Right ventricle myocardium inferior (tissue), 1 donor: Measurements from ENCODE around the gene AARS1. TPM values are rescaled to one million over a fixed set of nuclear protein-coding genes. Genes with fewer than 3 reads are reported as not detected.
"Not testable (repeated sequence)": the region's sequence is repeated elsewhere in the genome, so short reads cannot be mapped to it uniquely, and the experiment has no call there.

Experiments
- ATAC-seq: fragments of 200-7000 bp; cut with Tn5 transposase; one replicate; pipeline ENCODE4 v1.9.1; 2020; ENCODE audit warnings: mild to moderate bottlenecking, moderate library complexity
- DNase-seq: peaks from one replicate; pipeline ENCODE4 v3.0.0; 2021; ENCODE audit errors: missing footprints
- intact Hi-C: fragments of 100-400 bp; cut with DNase I; formaldehyde crosslinking; loops from one replicate; pipeline ENCODE4 v1.11.0; 2022
- total RNA-seq: library from RNA; stranded (reverse); fragmentation: NEBNext Ultra II Directional; extraction: Animal tissue kit (Norgen Biotek cat#: 25700); gene quantifications from one replicate; pipeline ENCODE4 v1.2.1, GENCODE V29; 2021
- donor health status: DM: no; HTN: yes; CAD: no; lungs with severe emphysema.

Gene AARS1
- total RNA-seq, 1 donor from 2014 or later = 61.7 TPM

DNA sequence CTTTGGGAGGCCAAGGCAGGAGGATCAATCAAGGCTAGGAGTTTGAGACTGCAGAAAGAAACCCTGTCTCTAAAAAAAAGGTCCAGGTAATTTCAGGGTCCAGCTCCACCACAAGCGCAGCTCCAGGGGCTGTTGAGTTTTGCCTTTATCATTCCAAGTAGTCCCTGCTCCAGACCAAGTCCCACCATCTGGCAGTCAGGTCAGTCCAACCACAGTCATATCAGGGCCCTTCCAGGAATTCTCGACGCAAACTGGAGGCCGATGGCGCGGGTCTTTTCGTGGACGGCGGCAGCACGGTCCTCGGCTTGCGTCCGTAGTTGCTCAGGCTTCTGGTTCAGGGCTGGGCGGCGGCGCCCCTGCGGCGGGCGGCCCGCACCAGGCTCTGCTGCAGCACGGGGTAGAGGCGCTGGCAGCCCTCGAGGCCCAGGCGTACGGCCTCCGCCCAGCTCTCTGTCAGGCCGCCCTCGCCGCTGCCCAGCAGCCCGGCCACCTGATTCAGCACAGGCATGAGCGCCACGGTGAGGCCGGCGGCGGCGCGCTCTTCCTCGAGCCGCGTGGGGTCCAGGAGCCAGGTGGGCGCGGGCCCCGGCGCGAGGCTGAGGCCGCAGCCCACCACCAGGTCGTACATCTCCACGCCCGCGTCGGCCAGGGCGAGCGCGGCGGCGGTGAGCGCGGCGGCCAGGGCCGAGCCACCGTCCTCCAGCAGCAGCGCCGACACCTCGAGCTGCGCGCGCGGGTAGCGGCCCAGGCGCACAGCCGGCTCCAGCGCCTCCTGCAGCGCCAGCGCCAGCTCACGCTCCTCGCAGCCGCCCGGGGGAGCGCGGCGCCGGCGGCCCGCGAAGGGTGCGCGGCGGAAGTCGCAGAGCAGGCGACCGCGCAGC, 38.3 kb downstream of the AARS1 start:
- intact Hi-C loops = no loop called here
- ATAC-seq (peak; percentile 29), DNase-seq (no peak)

DNA sequence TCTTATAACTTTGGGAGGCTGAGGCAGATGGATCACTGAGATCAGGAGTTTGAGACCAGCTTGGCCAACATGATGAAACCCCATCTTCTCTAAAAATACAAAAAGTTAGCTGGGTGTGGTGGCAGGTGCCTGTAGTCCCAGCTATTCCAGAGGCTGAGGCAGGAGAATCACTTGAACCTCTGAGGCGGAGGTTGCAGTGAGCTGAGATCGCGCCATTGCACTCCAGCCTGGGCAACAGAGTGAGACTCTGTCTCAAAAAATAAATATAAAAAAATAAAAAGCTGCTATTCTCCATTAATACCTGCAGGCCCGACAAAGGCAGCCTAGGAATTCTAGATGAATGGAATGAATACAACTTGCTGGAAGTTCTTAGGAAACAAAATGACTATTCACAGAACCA, 39.6 kb downstream of the AARS1 start:
- intact Hi-C loops, ATAC-seq, DNase-seq: not testable (repeated sequence)

DNA sequence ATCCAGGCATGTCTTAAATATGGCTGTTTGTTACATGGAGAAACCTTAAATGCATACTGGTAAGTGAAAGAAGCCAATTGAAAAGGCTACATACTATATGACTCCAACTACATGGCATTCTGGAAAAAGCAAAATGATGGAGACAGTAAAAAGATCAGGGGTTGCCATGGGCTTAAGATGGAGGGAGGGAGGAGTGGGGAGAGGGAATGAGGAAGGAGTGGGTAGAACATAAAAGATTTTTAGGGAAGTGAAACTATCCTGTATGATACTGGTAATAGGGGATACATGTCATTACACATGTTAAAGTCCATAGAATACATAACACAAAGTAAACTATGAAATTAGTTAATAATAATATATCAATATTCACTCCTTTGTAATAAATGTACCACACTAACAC, 50.5 kb downstream of the AARS1 start:
- intact Hi-C loops, ATAC-seq: not testable (repeated sequence)

DNA sequence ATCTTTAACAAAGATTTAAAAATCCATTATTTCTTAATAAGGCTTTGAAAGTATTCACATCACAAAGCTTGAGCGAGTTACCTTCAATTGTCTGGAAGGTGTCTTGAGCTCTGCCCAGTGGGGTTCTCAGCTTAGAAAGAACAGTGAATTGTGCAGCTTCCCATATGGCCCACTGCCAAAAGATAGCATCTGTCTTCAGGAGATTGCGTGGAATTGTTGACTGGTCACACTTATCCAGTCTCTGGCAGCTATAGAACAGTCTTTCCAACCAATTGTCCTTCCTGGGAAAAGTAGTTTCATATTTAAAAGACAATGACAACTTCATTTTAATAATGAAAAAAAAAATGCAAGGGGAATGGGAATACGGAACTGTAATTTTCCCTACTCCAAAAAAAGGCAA, 57.5 kb downstream of the AARS1 start:
- DNase-seq, ATAC-seq, intact Hi-C loops: not testable (repeated sequence)

More for the DNA sequence above, 50.5 kb downstream of the AARS1 start:
- not testable (repeated sequence) for DNase-seq

DNA sequence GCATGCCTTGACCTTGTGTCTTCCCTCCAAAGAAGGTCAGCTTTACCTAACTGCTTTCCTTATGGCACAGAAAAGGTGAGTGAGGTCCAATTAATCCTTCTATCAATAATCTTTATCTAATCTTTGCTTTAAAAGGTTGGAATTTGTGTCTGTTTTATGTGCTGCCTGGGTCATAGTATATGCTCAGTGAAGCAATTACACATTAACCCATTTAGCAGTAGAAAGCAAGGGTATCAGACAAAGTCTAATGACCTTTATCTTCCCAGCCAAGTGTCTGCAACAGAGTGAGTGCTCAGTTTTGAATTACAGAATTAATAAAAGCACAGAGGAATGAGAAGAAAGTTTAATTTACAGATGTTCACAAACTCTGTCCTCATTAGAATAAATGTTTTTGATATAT, 63.3 kb downstream of the AARS1 start:
- ATAC-seq = not testable (repeated sequence)

GRCh38 chr16:70225430-70225829, 63.9 kb downstream of the AARS1 start:
- DNase-seq, intact Hi-C loops: not testable (repeated sequence)

More for the DNA sequence above, 63.3 kb downstream of the AARS1 start:
- DNase-seq, intact Hi-C loops: not testable (repeated sequence)

DNA sequence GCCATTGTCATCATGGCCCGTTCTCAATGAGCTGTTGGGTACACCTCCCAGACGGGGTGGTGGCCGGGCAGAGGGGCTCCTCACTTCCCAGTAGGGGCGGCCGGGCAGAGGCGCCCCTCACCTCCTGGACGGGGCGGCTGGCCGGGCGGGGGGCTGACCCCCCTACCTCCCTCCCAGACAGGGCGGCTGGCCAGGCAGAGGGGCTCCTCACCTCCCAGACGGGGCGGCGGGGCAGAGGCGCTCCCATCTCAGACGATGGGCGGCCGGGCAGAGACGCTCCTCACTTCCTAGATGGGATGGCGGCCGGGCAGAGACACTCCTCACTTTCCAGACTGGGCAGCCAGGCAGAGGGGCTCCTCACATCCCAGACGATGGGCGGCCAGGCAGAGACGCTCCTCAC, 64.7 kb downstream of the AARS1 start:
- ATAC-seq, DNase-seq, intact Hi-C loops: not testable (repeated sequence)

More at GRCh38 chr16:70225430-70225829, 63.9 kb downstream of the AARS1 start:
- ATAC-seq = not testable (repeated sequence)

- ATAC-seq, DNase-seq, intact Hi-C loops: not testable (repeated sequence)
Measured at GRCh38 chr16:70223971-70224513, 65.3 kb downstream of the AARS1 start.

DNA sequence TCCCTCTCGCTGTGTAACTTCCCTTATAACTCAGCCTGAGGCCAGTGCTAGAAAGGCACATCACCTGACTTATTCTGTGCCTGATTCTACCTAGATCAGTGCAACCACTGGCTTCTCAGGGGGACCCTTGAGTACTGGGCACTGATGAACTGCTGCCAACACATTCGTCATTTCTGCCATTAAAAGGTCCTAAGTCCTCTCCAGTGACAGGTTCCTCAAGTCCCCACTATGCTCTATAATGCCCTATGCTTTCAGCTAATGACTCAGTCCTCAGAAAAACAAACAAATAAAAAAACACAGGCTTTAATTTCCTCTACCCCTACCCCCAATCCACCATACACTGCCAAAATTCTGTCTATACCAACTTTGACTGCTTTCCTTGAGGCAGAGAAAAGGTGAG, 66.1 kb downstream of the AARS1 start:
- DNase-seq, intact Hi-C loops, ATAC-seq: not testable (repeated sequence)

DNA sequence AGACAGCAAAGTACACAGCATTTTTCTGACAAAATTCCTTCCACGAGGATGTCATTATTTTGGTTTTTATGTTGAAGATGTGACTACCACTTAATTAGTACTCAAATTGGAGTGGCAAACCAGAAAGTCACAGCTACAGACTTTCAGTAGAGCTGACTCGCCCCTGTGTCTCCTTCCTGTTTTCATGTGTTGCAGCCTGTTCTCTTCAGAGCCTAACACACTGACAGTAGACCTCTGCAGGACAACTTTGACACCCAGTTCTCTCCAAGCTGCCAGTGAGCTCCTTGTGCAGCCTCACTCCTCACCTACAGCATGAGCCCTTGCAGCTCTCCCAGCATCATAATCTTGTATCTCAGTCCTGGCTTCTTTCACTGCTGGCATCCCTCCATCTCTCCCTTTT, 66.7 kb downstream of the AARS1 start:
- DNase-seq, ATAC-seq, intact Hi-C loops: not testable (repeated sequence)

DNA sequence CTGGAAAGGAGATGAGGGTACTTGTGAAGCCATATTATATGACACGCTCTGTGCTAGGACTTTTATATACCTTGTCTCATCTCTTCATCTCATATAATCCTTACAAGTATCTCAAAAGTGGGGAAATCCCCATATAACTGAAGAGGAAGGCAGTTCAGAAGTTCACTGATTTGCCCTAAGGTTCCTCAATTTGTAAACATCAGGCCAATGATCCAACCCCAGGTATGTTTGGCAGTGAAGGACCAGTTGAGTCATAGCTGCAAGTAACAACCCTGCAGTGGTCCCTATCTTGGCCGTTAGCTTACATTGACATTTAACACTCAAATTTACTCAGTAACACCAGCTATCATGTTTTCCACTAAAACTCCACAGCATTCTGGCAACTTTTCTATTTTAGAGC, 70.7 kb downstream of the AARS1 start:
- ATAC-seq, intact Hi-C loops: not testable (repeated sequence)

GRCh38 chr16:70206382-70206781, 82.9 kb downstream of the AARS1 start:
- ATAC-seq, intact Hi-C loops, DNase-seq: not testable (repeated sequence)

More for the DNA sequence above, 70.7 kb downstream of the AARS1 start:
- not testable (repeated sequence) for DNase-seq

DNA sequence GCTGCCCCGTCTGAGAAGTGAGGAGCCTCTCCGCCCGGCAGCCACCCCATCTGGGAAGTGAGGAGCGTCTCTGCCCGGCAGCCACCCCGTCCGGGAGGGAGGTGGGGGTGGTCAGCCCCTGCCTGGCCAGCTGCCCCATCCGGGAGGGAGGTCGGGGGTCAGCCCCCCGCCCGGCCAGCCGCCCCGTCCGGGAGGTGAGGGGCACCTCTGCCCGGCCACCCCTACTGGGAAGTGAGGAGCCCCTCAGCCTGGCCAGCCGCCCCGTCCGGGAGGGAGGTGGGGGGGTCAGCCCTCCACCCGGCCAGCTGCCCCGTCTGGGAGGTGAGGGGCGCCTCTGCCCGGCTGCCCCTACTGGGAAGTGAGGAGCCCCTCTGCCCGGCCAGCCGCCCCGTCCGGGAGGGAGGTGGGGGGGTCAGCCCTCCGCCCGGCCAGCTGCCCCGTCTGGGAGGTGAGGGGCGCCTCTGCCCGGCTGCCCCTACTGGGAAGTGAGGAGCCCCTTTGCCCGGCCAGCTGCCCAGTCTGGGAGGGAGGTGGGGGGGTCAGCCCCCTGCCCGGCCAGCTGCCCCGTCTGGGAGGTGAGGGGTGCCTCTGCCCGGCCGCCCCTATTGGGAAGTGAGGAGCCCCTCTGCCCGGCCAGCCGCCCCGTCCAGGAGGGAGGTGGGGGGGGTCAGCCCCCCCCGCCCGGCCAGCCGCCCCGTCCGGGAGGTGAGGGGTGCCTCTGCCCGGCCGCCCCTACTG, 84.5 kb downstream of the AARS1 start:
- DNase-seq, ATAC-seq, intact Hi-C loops: not testable (repeated sequence)

- DNase-seq, ATAC-seq, intact Hi-C loops: not testable (repeated sequence)
Measured at GRCh38 chr16:70204010-70204409, 85.3 kb downstream of the AARS1 start.

DNA sequence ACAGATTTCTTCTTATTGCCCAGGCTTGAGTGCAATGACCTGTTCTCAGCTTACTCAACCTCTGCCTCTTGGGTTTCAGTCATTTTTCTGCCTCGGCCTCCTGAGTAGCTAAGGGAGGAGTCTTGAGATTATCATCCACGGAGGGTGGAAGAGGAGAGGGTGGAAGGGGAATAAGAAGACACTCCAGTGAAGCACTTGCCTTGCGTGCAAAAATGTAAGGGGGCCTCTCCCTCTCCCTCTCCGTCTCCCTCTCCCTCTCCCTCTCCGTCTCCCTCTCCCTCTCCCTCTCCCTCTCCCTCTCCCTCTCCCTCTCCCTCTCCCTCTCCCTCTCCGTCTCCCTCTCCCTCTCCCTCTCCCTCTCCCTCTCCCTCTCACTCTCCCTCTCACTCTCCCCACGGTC, 85.8 kb downstream of the AARS1 start:
- intact Hi-C loops, DNase-seq, ATAC-seq: not testable (repeated sequence)
